ENCODE data around the gene C1orf21.

GRCh38 chr1:184649451-184649888, 262.6 kb downstream of the C1orf21 start:
- TF ChIP-seq POLR2A (IDR thresholded peaks at IDR 0.05) (no peak), CTCF (IDR thresholded peaks at IDR 0.05) (no peak)

Measured in thyroid gland (tissue), 4 donors.